Ovary (tissue), 9 donors: Measurements from ENCODE around the gene PPP2R1B. TPM values are rescaled to one million over a fixed set of nuclear protein-coding genes. Genes with fewer than 3 reads are reported as not detected.

Source experiments
- DNase-seq, 5 donors: peaks; one replicate each; pipeline ENCODE4 v3.0.0-alpha.2; 2019 to 2020
- H3K27ac ChIP-seq, 2 donors: fragments of 200-600 bp; one replicate each; pipeline versions ENCODE4 v1.5.1 to v1.8.0; 2019 to 2022
- H3K27me3 ChIP-seq: fragments of 200-600 bp; one replicate; pipeline ENCODE4 v1.8.0; 2022
- H3K36me3 ChIP-seq: fragments of 200-600 bp; sonication (generic); one replicate; pipeline ENCODE4 v1.5.1; 2019
- H3K4me1 ChIP-seq: one replicate; pipeline ENCODE4 v1.8.1; 2013; ENCODE audit warnings: mild to moderate bottlenecking, moderate library complexity; ENCODE audit not compliant: insufficient read depth
- H3K4me3 ChIP-seq: fragments of 200-600 bp; sonication (generic); one replicate; pipeline ENCODE4 v1.5.1; 2017
- H3K9me3 ChIP-seq, 2 donors: fragments of 200-600 bp in 1 of 2; sonication (generic) in 1 of 2; one replicate each; pipeline versions ENCODE4 v1.5.1 to v1.8.1; 2013 to 2019; ENCODE audit warnings: mild to moderate bottlenecking in 1 of 2, moderate library complexity in 1 of 2
- CTCF ChIP-seq, 3 donors: fragments of 450-650 bp in 2 of 3; fragments of 200-600 bp in 1 of 3; IDR thresholded peaks; one replicate each; pipeline versions ENCODE4 v1.5.1 to v1.8.0; 2016 to 2022; ENCODE audit warnings: antibody characterized with exemption in 3 of 3, mild to moderate bottlenecking in 1 of 3
- EP300 ChIP-seq: sonication (generic); formaldehyde crosslinking; IDR thresholded peaks from one replicate; pipeline ENCODE4 v1.6.1; 2017; ENCODE audit warnings: antibody characterized with exemption
- POLR2A ChIP-seq: fragments of 450-650 bp; IDR thresholded peaks from one replicate; pipeline ENCODE4 v1.6.1; 2017; ENCODE audit warnings: antibody characterized with exemption, mild to moderate bottlenecking, moderate library complexity
- WGBS, 3 donors: extraction: QIAGEN DNeasy Blood & Tissue Kit in 1 of 3; methylation state at CpG; one replicate each; pipeline versions ENCODE4 v1.1.5 to v1.1.7; 2013 to 2017; 5-methylcytosine and 5-hydroxymethylcytosine counted together
- intact Hi-C, 4 donors: fragments of 100-400 bp; cut with DNase I; formaldehyde crosslinking; loops; one replicate each; pipeline versions ENCODE4 v1.11.0 to v1.15.1; 2022 to 2023
- polyA plus RNA-seq, 2 donors: library from polyadenylated mRNA; stranded (reverse); fragments of 200-250 nt in 1 of 2; fragments of 350-450 nt in 1 of 2; fragmentation: Illumina TruSeq in 1 of 2; extraction: RNeasy Lipid Tissue Mini Kit (QIAGEN cat#74804) in 1 of 2; gene quantifications; one replicate each; pipeline ENCODE4 v1.2.3, GENCODE V29; 2013 to 2014
- total RNA-seq, 7 donors: library from RNA; depleted of rRNA in 2 of 7; stranded (reverse); fragments of >200 nt in 2 of 7; fragmentation: NEBNext Ultra II Directional in 3 of 7; extraction: Animal tissue kit (Norgen Biotek cat#: 25700) in 3 of 7; gene quantifications; one replicate each; pipeline versions ENCODE4 v1.1.0 to v1.2.4, GENCODE V29; 2016 to 2023
- donor health status: DM: no; HTN: no; CAD: no; lungs with moderate emphysema.
- donor health status: DM: no; HTN: no; CAD: no.
- donor health status: Bipolar disorder and iron deficiency.
- donor health status: DM: yes; HTN: yes; CAD: no.
- donor health status: DM: no; HTN: no; CAD: no.
- donor health status: DM: yes; HTN: yes; CAD: no.

Gene PPP2R1B
- total and polyA plus RNA-seq, 9 donors: 9.8 to 36.4 (median 25.1) TPM

GRCh38 chr11:111691176-111691575, 75.0 kb downstream of the PPP2R1B start:
- intact Hi-C loops: no loop called here
- Histone ChIP-seq H3K9me3 (no peaks in the 10 kb centered on the region), H3K27ac (no peak overlapping the region), H3K4me1 (no peaks in the 10 kb centered on the region), H3K27me3 (no peaks in the 10 kb centered on the region), H3K4me3 (no peak overlapping the region), H3K36me3 (no peaks in the 10 kb centered on the region)
- DNase-seq: no peak
- TF ChIP-seq CTCF (IDR thresholded peaks at IDR 0.05) (no peak), EP300 (no peak), POLR2A (no peak)
- WGBS, 3 donors: 97 to 98% (median 98%) methylated on average over 2 of the region's 2 CpGs

DNA sequence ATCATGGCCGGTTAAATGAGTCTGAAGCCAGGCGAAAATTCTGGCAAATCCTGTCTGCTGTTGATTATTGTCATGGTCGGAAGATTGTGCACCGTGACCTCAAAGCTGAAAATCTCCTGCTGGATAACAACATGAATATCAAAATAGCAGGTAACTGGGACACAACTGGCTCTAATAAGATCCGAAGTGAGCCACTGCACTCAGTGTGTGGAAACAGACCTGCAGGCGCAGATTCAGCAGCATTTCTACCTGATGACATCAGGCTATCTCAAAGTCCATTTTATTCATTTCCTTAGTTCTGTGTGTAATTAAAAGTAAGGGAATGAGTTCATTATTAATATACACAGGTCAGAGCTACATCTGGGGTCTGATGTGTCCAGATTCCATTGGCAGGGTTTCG, 78.2 kb downstream of the PPP2R1B start:
- no peaks in the 10 kb centered on the region for H3K36me3 ChIP-seq
- WGBS, 3 donors: 91 to 92% (median 91%) methylated on average over 7 of the region's 7 CpGs
- H3K9me3 ChIP-seq: no peaks in the 10 kb centered on the region
- TF ChIP-seq CTCF (IDR thresholded peaks at IDR 0.05) (no peak), POLR2A (no peak), EP300 (no peak)
- intact Hi-C loops: no loop called here
- DNase-seq: no peak
- no peaks in the 10 kb centered on the region for H3K4me1 ChIP-seq
- no peak overlapping the region for H3K4me3 ChIP-seq
- H3K27ac ChIP-seq: no peak overlapping the region
- no peaks in the 10 kb centered on the region for H3K27me3 ChIP-seq

DNA sequence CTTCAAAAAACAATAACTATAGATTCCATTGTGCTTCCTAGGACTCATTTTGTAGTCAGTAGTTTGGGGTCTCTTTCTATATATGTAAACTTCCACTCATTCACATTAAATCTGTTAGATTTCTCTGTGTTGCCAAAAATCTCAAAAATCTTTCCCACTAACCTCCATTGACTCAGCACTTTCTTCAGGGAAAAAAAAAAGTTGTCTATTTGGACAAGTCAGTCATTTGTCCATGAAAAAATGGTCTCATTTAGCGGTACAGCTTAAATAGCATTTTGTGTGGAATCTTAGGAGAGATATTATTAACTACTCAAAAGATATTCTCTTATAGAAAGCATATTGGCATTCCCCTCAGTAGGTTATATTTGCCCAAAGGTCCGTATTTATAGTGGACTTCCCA, 81.9 kb downstream of the PPP2R1B start:
- DNase-seq: no peak
- Histone ChIP-seq H3K9me3 (no peaks in the 10 kb centered on the region), H3K27me3 (no peaks in the 10 kb centered on the region), H3K27ac (no peak overlapping the region), H3K36me3 (no peaks in the 10 kb centered on the region), H3K4me3 (no peak overlapping the region), H3K4me1 (no peaks in the 10 kb centered on the region)
- 93 to 97% (median 95%) methylated on average over 2 of the region's 2 CpGs for WGBS, 3 donors
- TF ChIP-seq CTCF (IDR thresholded peaks at IDR 0.05) (no peak), POLR2A (no peak), EP300 (no peak)
- intact Hi-C loops: no loop called here

GRCh38 chr11:111683806-111684205, 82.4 kb downstream of the PPP2R1B start:
- H3K27ac ChIP-seq: no peak overlapping the region
- TF ChIP-seq POLR2A: no peak
- no peak for TF ChIP-seq CTCF (IDR thresholded peaks at IDR 0.05)
- no peak for TF ChIP-seq EP300

More at GRCh38 chr11:111683806-111684205, 82.4 kb downstream of the PPP2R1B start:
- H3K4me3 ChIP-seq: no peak overlapping the region
- H3K36me3 ChIP-seq: no peaks in the 10 kb centered on the region
- no peaks in the 10 kb centered on the region for H3K27me3 ChIP-seq
- DNase-seq: no peak
- intact Hi-C loops: no loop called here
- no peaks in the 10 kb centered on the region for H3K4me1 ChIP-seq
- H3K9me3 ChIP-seq: no peaks in the 10 kb centered on the region
- 75 to 94% (median 85%) methylated on average over 3 of the region's 3 CpGs for WGBS, 3 donors
